ENCODE results near the gene NPHP4.

Gene NPHP4

GRCh38 chr1:5998051-5998905 lies 6.1 kb upstream of the NPHP4 start:
- H3K27ac ChIP-seq (ENCODE audit: low read depth, low read length), result no peak overlapping the region
- no peaks in the 10 kb centered on the region for H3K36me3 ChIP-seq (ENCODE audit: control insufficient read depth, insufficient read depth, low read length)
- no peak overlapping the region for H3K4me3 ChIP-seq (ENCODE audit: low read length)
- peaks cover 5% of the 10 kb centered on the region for H3K27me3 ChIP-seq (ENCODE audit: control insufficient read depth, insufficient read depth, low read length)
- no peaks in the 10 kb centered on the region for H3K4me1 ChIP-seq (ENCODE audit: control insufficient read depth, insufficient read depth, low read length)
- no peak overlapping the region for H3K9ac ChIP-seq (ENCODE audit: low read length)

GRCh38 chr1:5997316-5997715 lies 5.1 kb upstream of the NPHP4 start:
- Histone ChIP-seq H3K27ac (ENCODE audit: low read depth, low read length) (no peak overlapping the region), H3K9ac (ENCODE audit: low read length) (no peak overlapping the region), H3K4me3 (ENCODE audit: low read length) (no peak overlapping the region), H3K4me1 (ENCODE audit: control insufficient read depth, insufficient read depth, low read length) (no peaks in the 10 kb centered on the region), H3K27me3 (ENCODE audit: control insufficient read depth, insufficient read depth, low read length) (peaks cover 5% of the 10 kb centered on the region), H3K36me3 (ENCODE audit: control insufficient read depth, insufficient read depth, low read length) (no peaks in the 10 kb centered on the region)

- H3K36me3 ChIP-seq (ENCODE audit: control insufficient read depth, insufficient read depth, low read length), result no peaks in the 10 kb centered on the region
- no peak overlapping the region for H3K27ac ChIP-seq (ENCODE audit: low read depth, low read length)
- H3K9ac ChIP-seq (ENCODE audit: low read length), result no peak overlapping the region
- H3K4me3 ChIP-seq (ENCODE audit: low read length), result no peak overlapping the region
- H3K27me3 ChIP-seq (ENCODE audit: control insufficient read depth, insufficient read depth, low read length), result peaks cover 5% of the 10 kb centered on the region
- H3K4me1 ChIP-seq (ENCODE audit: control insufficient read depth, insufficient read depth, low read length), result no peaks in the 10 kb centered on the region
Observed at GRCh38 chr1:5996641-5997270, 4.5 kb upstream of the NPHP4 start.

- Histone ChIP-seq H3K27ac (ENCODE audit: low read depth, low read length) (no peak overlapping the region), H3K36me3 (ENCODE audit: control insufficient read depth, insufficient read depth, low read length) (no peaks in the 10 kb centered on the region), H3K4me3 (ENCODE audit: low read length) (no peak overlapping the region), H3K9ac (ENCODE audit: low read length) (no peak overlapping the region), H3K27me3 (ENCODE audit: control insufficient read depth, insufficient read depth, low read length) (peaks cover 5% of the 10 kb centered on the region), H3K4me1 (ENCODE audit: control insufficient read depth, insufficient read depth, low read length) (peaks cover 2% of the 10 kb centered on the region)
Observed at GRCh38 chr1:5995871-5996630, 3.8 kb upstream of the NPHP4 start.

- Histone ChIP-seq H3K4me3 (ENCODE audit: low read length) (peak overlapping the region; percentile 41), H3K9ac (ENCODE audit: low read length) (no peak overlapping the region), H3K27ac (ENCODE audit: low read depth, low read length) (no peak overlapping the region), H3K27me3 (ENCODE audit: control insufficient read depth, insufficient read depth, low read length) (peaks cover 5% of the 10 kb centered on the region), H3K4me1 (ENCODE audit: control insufficient read depth, insufficient read depth, low read length) (peaks cover 5% of the 10 kb centered on the region), H3K36me3 (ENCODE audit: control insufficient read depth, insufficient read depth, low read length) (no peaks in the 10 kb centered on the region)
Observed at GRCh38 chr1:5994713-5995621, 2.7 kb upstream of the NPHP4 start.

GRCh38 chr1:5993556-5994491 lies 1.6 kb upstream of the NPHP4 start:
- no peak overlapping the region for H3K27ac ChIP-seq (ENCODE audit: low read depth, low read length)
- peak overlapping the region; percentile 73 for H3K4me3 ChIP-seq (ENCODE audit: low read length)
- no peak overlapping the region for H3K9ac ChIP-seq (ENCODE audit: low read length)
- H3K27me3 ChIP-seq (ENCODE audit: control insufficient read depth, insufficient read depth, low read length), result peaks cover 5% of the 10 kb centered on the region
- peaks cover 5% of the 10 kb centered on the region for H3K4me1 ChIP-seq (ENCODE audit: control insufficient read depth, insufficient read depth, low read length)
- H3K36me3 ChIP-seq (ENCODE audit: control insufficient read depth, insufficient read depth, low read length), result no peaks in the 10 kb centered on the region

- Histone ChIP-seq H3K36me3 (ENCODE audit: control insufficient read depth, insufficient read depth, low read length) (no peaks in the 10 kb centered on the region), H3K27ac (ENCODE audit: low read depth, low read length) (no peak overlapping the region), H3K4me3 (ENCODE audit: low read length) (peak overlapping the region; percentile 73), H3K9ac (ENCODE audit: low read length) (no peak overlapping the region), H3K27me3 (ENCODE audit: control insufficient read depth, insufficient read depth, low read length) (peaks cover 5% of the 10 kb centered on the region), H3K4me1 (ENCODE audit: control insufficient read depth, insufficient read depth, low read length) (peaks cover 5% of the 10 kb centered on the region)
Observed at GRCh38 chr1:5992814-5993555, 760 bp upstream of the NPHP4 start.

- H3K27ac ChIP-seq (ENCODE audit: low read depth, low read length), result peak overlapping the region; percentile 85
- peak overlapping the region; percentile 24 for H3K9ac ChIP-seq (ENCODE audit: low read length)
Observed at GRCh38 chr1:5991381-5992025, 722 bp downstream of the NPHP4 start.

GRCh38 chr1:5990913-5991312 lies 1.3 kb downstream of the NPHP4 start:
- Histone ChIP-seq H3K27me3 (ENCODE audit: control insufficient read depth, insufficient read depth, low read length) (peaks cover 5% of the 10 kb centered on the region), H3K4me1 (ENCODE audit: control insufficient read depth, insufficient read depth, low read length) (peaks cover 5% of the 10 kb centered on the region), H3K27ac (ENCODE audit: low read depth, low read length) (no peak overlapping the region), H3K9ac (ENCODE audit: low read length) (no peak overlapping the region), H3K36me3 (ENCODE audit: control insufficient read depth, insufficient read depth, low read length) (no peaks in the 10 kb centered on the region), H3K4me3 (ENCODE audit: low read length) (peak overlapping the region; percentile 79)

More at GRCh38 chr1:5991381-5992025, 722 bp downstream of the NPHP4 start:
- no peaks in the 10 kb centered on the region for H3K36me3 ChIP-seq (ENCODE audit: control insufficient read depth, insufficient read depth, low read length)
- H3K4me1 ChIP-seq (ENCODE audit: control insufficient read depth, insufficient read depth, low read length), result peaks cover 5% of the 10 kb centered on the region
- peaks cover 5% of the 10 kb centered on the region for H3K27me3 ChIP-seq (ENCODE audit: control insufficient read depth, insufficient read depth, low read length)
- peak overlapping the region; percentile 79 for H3K4me3 ChIP-seq (ENCODE audit: low read length)

- H3K9ac ChIP-seq (ENCODE audit: low read length), result no peak overlapping the region
Observed at GRCh38 chr1:5989731-5990271, 2.4 kb downstream of the NPHP4 start.

More at GRCh38 chr1:5989731-5990271, 2.4 kb downstream of the NPHP4 start:
- H3K4me1 ChIP-seq (ENCODE audit: control insufficient read depth, insufficient read depth, low read length), result peaks cover 5% of the 10 kb centered on the region
- peaks cover 5% of the 10 kb centered on the region for H3K27me3 ChIP-seq (ENCODE audit: control insufficient read depth, insufficient read depth, low read length)
- no peaks in the 10 kb centered on the region for H3K36me3 ChIP-seq (ENCODE audit: control insufficient read depth, insufficient read depth, low read length)
- H3K27ac ChIP-seq (ENCODE audit: low read depth, low read length), result no peak overlapping the region
- H3K4me3 ChIP-seq (ENCODE audit: low read length), result no peak overlapping the region

Measured in rectal smooth muscle tissue (tissue), 1 donor.